ENCODE measurements around the gene VKORC1.

DNA sequence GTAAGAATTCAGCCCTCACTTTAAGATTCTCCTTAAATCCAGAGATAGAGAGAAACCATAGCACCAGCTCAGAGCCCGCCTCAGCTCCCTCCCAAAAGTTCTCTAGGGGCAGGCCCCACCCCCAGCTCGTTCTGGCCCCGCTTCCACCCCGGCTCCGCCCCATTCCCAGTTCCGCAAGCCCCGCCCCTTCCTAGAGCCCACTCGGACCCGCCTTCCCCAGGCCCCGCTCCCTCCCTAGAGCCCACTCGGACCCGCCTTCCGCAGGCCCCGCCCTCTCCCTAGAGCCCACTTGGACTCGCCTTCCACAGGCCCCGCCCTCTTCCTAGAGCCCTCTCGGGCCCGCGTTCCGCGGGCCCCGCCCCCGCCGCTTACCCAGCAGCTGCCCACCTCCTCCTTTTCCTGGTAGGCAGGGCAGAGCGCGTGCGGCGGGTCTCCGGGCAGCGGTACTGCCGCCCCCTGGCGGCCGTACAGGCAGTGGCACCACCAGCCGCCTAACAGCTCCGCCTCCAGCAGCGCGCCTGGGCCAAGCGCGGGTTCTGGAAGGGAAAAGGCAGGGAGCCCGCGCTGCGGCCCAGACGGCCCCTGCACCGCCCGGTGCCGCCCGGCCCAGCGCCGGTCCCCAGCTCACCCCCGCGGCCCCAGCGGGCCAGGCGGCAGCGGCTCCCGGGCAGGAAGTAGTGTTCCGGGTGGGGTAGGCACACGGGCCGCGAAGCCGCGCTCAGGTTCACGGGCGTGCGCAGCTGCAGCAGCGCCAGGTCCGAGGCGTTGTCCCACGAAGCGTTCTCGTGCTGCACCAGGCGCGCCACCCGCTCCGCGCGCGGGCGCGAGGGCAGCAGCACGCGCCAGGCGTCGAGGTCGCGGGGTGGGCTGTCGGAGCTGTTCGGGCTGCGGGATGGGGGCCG lies 47.8 kb upstream of the VKORC1 start:
- peak; percentile 98 for TF ChIP-seq CTCF (conservative IDR thresholded peaks at IDR 0.05; ENCODE audit: low read depth, low read length)
- peak; percentile 78 for TF ChIP-seq BHLHE40 (IDR thresholded peaks at IDR 0.05; ENCODE audit: low read depth, low read length)
- TF ChIP-seq RCOR1 (IDR thresholded peaks at IDR 0.05; ENCODE audit: insufficient replicate concordance, low read length) = no peak
- peak; percentile 90 for TF ChIP-seq MXI1 (IDR thresholded peaks at IDR 0.05; ENCODE audit: borderline replicate concordance, low read depth, low read length)
- 0 out of 2 replicates have a peak, but pooled peaks have one; percentile 24 for TF ChIP-seq POLR2A (IDR thresholded peaks at IDR 0.05; ENCODE audit: low read depth, low read length)
- peak; percentile 81 for TF ChIP-seq SMC3 (IDR thresholded peaks at IDR 0.05; ENCODE audit: low read depth, low read length)
- TF ChIP-seq CEBPB (IDR thresholded peaks at IDR 0.05; ENCODE audit: low read depth, low read length) = no peak
